ENCODE results near the gene HYAL2. TPM values are rescaled to one million over a fixed set of nuclear protein-coding genes. Genes with fewer than 3 reads are reported as not detected.

Gene HYAL2, protein sequence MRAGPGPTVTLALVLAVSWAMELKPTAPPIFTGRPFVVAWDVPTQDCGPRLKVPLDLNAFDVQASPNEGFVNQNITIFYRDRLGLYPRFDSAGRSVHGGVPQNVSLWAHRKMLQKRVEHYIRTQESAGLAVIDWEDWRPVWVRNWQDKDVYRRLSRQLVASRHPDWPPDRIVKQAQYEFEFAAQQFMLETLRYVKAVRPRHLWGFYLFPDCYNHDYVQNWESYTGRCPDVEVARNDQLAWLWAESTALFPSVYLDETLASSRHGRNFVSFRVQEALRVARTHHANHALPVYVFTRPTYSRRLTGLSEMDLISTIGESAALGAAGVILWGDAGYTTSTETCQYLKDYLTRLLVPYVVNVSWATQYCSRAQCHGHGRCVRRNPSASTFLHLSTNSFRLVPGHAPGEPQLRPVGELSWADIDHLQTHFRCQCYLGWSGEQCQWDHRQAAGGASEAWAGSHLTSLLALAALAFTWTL
- total RNA-seq: 41.6 TPM

GRCh38 chr3:50322386-50323091 is at the start of gene HYAL2:
TSS of gene HYAL2 (minus strand) at chr3:50322745. CDS start at chr3:50320489, 2,256 bp downstream.

DNA sequence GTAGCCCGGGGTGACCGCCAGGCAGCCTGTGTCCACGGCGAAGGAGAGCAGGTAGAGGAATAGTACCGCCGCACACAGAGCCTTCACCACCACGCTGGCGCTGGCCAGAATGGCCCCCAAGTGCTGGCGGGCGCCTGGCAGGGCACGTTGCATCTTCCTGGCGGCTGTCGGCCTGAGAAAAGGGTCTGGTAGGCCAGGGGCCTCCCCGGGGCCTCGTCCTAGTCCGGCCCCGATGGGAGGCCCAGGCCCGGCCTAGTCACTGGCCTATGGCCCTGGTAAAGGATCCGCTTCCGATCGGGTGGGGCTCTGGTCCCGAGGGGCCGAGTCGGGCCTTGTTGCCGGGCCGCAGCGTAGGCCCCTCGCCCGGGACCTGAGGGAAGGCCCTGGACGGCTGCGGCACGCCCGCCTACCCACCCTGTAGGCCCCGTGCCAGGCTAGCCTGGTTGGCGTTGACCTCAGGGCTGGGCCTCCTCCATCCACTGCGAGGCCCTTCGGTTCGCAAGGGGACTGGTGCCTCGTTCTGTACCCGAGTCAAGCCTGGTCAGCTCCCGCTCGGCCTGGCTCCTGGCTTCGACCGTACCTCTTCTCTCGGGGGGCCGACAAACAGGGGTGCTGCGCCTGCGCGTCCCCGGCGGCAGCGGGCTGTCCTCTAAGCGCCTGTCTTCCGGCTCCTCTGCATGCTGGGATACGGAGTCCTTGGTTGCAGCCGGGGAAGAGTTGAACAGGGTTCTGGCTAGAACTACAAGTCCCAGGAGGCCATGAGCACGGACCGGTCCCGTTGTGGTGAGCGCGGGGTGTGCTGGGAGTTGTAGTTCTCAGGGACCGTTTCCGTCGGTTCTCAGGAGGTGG is 36.6 kb upstream of the HYAL2 start, which contains the start of gene TMEM115:
Gene TMEM115 (minus strand): TSS at position 611 of the 849 bp plus-strand sequence. CDS start 458 bp downstream, at position 153.

DNA sequence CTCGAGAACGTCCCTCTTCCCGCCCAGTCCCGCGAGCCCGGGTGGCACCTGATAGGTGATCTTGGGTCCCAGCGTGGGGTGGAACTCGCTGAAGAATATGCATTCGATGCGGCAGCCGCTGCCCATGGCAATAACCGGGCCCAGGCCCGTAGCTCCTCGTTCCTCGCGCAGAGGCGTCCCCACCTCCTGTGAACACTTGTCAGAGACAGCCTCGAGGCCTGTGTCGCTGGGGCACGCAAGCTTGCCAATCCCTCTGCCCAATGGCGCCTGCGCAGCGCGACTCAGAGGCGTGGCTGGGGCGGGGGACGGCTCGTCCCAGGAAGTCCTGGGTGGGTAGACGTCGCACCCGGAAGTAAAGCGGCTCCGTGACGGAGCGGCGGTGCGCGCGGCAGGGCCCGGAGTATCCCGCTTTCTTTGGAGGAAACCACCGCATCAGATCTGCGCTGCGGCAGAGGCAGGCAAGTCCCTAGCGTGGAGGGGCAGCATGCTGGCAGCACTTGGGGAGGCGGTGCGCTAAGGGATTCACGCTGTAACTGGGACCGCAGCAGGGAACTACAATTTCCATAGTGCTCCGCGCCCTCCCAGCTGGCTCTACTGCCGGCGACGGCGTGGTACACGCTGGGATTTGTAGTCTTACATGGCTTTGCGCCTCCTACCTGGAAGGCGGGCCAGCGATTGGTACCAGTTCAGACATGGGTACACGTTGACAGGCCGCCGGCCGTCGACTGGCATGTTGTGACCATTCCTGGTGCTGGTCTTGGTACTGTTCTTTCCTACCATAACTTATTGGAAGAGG is 28.2 kb upstream of the HYAL2 start, which contains the start of the genes CYB561D2 and NPRL2:
Gene CYB561D2 (plus strand): TSS at position 336 of the 796 bp plus-strand sequence. CDS start 572 bp downstream, outside the sequence.
Gene NPRL2 (minus strand): TSS at position 249 of the 796 bp plus-strand sequence. CDS start 123 bp downstream, at position 126.

GRCh38 chr3:50345586-50346234 is 23.2 kb upstream of the HYAL2 start, which contains the start of gene ZMYND10:
TSS of gene ZMYND10 (minus strand) at chr3:50345732. CDS start at chr3:50345579, 153 bp downstream.

DNA sequence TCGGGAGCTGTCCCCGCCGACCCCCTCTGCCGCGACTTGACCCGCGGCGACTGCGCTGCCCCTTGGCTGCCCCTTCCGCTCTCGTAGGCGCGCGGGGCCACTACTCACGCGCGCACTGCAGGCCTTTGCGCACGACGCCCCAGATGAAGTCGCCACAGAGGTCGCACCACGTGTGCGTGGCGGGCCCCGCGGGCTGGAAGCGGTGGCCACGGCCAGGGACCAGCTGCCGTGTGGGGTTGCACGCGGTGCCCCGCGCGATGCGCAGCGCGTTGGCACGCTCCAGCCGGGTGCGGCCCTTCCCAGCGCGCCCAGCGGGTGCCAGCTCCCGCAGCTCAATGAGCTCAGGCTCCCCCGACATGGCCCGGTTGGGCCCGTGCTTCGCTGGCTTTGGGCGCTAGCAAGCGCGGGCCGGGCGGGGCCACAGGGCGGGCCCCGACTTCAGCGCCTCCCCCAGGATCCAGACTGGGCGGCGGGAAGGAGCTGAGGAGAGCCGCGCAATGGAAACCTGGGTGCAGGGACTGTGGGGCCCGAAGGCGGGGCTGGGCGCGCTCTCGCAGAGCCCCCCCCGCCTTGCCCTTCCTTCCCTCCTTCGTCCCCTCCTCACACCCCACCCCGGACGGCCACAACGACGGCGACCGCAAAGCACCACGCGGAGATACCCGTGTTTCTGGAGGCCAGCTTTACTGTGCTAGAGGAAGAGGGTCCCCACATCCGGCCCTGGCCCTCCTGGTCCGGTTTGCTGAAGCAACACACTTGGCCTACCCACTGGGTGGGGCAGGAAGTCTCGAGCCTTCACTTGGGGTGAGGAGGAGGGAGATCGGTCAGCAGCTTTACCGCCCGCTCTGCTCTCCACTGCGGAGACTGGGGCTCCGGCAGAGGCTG is 18.1 kb upstream of the HYAL2 start, which contains the start of gene RASSF1:
Gene RASSF1 (minus strand): TSS at position 389 of the 882 bp plus-strand sequence. CDS start 31 bp downstream, at position 358.

DNA sequence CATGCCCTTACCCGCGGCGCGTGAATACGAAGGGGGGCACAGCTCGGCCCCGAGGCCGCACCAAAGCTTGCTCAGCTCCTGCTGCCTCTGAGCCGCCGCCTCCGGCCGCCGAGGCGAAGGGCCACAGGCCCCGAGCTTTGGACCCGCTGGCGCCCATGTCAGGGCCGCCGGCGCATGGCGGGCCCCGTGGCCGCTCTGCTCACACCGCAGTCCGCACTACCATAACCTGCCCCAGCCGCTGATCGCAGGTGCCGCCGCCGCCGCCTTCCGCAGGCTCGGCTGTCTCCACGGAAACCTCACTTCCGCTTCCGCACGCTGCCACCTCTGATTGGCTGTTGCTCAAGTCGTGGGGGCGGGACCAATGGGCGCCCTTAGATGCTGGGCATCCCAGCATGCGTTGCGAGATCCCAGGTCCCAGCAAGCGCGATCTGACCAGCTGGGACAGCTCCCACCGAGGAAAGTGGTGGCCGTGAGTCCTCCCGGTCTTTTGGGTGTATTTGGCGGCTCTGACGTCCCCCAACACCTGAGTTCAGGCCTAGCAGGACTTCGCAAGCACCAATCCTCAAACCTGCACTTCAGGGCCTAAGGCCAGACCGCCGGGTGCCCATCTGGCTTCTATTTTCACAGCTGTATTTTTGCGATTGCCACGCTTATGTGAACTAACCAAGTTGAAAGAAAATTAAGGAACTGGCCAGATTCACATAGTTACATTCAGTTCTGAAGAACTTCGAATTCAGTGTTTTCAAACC is 5.6 kb upstream of the HYAL2 start, which contains the start of gene TUSC2:
Gene TUSC2 (minus strand): TSS at position 281 of the 749 bp plus-strand sequence. CDS start 124 bp downstream, at position 157.

DNA sequence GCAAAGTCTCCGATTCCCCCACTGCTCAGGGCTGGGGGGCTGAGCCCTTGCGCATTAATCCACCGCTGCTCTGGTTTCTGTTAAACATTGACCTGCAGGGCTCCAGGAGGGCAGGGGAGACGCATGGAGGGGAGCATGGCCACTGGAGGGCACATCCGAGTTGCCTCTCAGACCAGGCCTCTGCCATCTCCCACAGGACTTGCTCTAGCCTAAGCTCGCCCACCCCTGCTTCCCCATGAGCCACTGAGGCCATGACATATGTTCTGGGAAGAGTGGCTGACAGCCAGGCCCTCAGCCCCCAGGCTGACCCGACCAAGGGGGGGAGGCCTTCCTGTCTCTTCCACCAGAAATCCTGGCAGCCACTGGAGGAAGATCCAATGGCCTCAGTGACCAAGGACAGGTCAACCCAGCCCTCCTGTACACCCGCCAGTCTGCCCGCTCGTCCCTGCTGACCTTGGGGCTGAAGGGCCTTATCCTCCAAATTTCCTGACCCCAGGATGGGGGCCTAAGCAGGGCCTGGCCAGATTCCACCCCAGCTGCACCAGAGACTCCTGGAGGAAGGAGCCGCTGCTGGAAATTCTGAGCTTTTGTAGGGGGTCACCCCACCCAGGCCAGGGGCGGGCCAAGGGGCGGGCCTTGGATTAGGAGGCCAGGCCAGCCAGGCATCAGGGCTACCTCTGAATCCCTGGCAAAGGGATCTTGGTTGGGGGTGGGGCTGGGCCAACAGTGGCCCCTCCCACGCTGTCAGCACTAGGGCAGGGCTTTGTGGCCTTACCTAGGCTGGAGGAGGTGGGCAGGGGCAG is 19.3 kb downstream of the HYAL2 start, which contains the start of gene HYAL1:
Gene HYAL1 (minus strand): TSS at position 562 of the 803 bp plus-strand sequence. CDS start 618 bp downstream, outside the sequence.

DNA sequence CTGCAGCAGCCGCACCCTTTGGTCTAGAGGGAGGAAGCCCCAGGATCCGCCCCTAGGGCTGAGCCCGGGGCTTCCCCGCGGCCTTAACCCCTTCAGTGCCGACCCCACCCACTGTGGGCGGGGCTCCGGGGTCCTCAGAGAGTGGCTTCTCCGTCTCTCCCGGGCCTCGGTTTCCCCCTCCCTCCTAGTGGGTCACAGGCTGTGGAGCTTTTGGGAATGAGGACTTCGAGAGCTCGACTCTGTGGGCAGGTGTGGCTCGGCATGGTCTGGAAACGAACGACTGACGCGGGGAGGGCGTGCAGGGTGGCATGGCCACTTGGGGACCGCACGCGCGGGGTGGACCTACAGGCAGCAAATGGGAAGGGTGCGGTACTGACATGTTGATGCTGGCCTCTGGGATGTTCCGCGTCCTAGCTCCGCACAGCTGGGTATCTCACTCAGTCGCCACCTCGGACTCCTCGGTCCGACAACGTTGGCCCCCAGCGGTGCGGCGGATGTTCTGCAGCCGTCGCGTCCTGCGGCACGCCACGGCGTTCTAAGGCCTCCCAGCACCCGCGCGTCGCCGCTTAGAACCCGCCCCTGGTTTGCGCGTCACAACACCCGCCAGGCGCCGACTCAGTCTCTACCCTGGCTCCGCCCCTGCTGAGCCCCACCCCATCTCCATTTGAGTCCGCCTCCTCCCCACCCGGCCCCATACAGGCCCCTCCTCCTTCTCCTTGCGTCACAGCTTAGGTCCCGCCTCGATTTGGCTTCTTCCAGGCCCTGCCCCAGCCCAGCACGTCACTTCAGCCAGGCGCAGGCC is 23.5 kb downstream of the HYAL2 start, which contains the start of the genes HYAL3 and NAA80:
Gene HYAL3 (minus strand): TSS at position 570 of the 802 bp plus-strand sequence. CDS start 3,803 bp downstream, outside the sequence.
Gene NAA80 (minus strand): TSS at position 570 of the 802 bp plus-strand sequence. CDS start 1,942 bp downstream, outside the sequence.

GRCh38 chr3:50292159-50293078 is 30.1 kb downstream of the HYAL2 start, which contains the start of gene IFRD2:
TSS of gene IFRD2 (minus strand) at chr3:50292429. CDS start at chr3:50292274, 155 bp downstream.

GRCh38 chr3:50278880-50279224 is 43.7 kb downstream of the HYAL2 start, which contains the start of gene LSMEM2:
TSS of gene LSMEM2 (plus strand) at chr3:50279087. CDS start at chr3:50279114, 27 bp downstream.

DNA sequence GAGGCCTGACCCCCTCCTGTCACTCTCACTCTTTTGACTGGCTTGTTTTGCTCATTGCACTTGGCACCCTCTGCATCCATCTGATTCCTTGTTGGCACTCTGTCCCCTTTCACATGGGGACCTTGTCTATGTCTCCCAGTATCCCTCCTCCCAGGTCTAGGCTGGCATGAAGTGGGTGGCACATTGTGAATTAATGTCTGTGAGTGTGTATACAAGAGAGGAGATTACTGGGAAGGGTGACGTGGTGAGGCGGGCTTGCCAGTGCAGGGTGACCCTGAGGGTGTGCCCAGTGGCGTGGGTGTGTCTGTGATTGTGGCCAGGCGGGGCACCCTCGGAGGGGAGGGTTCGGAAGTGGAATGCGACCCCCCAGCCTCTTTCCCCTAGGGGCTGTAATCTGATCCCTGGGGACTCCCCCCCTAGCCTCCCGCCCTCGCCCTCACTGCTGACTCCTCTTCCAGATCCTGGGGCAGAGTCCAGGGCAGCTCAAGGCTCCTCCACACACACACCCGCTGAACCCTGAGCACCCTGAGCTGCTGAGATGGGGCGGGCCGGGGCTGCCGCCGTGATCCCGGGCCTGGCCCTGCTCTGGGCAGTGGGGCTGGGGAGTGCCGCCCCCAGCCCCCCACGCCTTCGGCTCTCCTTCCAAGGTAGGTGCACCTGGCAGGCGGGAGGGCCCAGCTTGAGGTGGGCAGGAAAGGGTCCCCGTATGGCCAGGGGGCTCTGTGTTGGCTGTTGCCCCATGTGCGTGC is 53.7 kb downstream of the HYAL2 start, which contains the start of gene SEMA3B:
Gene SEMA3B (plus strand): TSS at position 445 of the 749 bp plus-strand sequence. CDS start 94 bp downstream, at position 539.

